ENCODE measurements around the gene FBXW9. TPM values are rescaled to one million over a fixed set of nuclear protein-coding genes. Genes with fewer than 3 reads are reported as not detected.

FBXW9 gene
- total RNA-seq, 2 donors from 2014 or later = 3.9 to 4.0 TPM

GRCh38 chr19:12706332-12706718 is 9.9 kb upstream of the FBXW9 start:
- H3K4me1 ChIP-seq = no peaks in the 10 kb centered on the region
- H3K36me3 ChIP-seq (replicated peaks in 1 of 2; ENCODE audit: insufficient read depth in 1 of 2, low read depth in 2 of 2) = peaks cover 14 to 47% of the 10 kb centered on the region in 2 donors
- intact Hi-C loops (cut with DNase I) = no loop called here
- ATAC-seq (no peak), DNase-seq (no peak)
- no peak overlapping the region for H3K27ac ChIP-seq
- no peak overlapping the region for H3K4me3 ChIP-seq
- H3K27me3 ChIP-seq = no peaks in the 10 kb centered on the region
- no peak for TF ChIP-seq POLR2A (IDR thresholded peaks at IDR 0.05)
- TF ChIP-seq CTCF (IDR thresholded peaks at IDR 0.05) = no peak
- WGBS, 2 donors = 88 to 96% methylated on average over 12 to 13 of the region's 13 CpGs
- H3K9me3 ChIP-seq = no peaks in the 10 kb centered on the region

- no peak for TF ChIP-seq CTCF (IDR thresholded peaks at IDR 0.05)
- no peak for TF ChIP-seq POLR2A (IDR thresholded peaks at IDR 0.05)
- H3K27ac ChIP-seq = no peak overlapping the region
- DNase-seq = no peak
- WGBS, 2 donors = 91 to 92% methylated on average over 21 to 26 of the region's 29 CpGs
- peaks cover 19 to 47% of the 10 kb centered on the region in 2 donors for H3K36me3 ChIP-seq (replicated peaks in 1 of 2; ENCODE audit: insufficient read depth in 1 of 2, low read depth in 2 of 2)
- H3K4me3 ChIP-seq = no peak overlapping the region
- no peak for ATAC-seq
- H3K9me3 ChIP-seq = no peaks in the 10 kb centered on the region
- no peaks in the 10 kb centered on the region for H3K4me1 ChIP-seq
- H3K27me3 ChIP-seq = no peaks in the 10 kb centered on the region
- intact Hi-C loops (cut with DNase I) = no loop called here
Observed at GRCh38 chr19:12705654-12706331, 9.4 kb upstream of the FBXW9 start.

- Histone ChIP-seq H3K27ac (no peak overlapping the region), H3K27me3 (no peaks in the 10 kb centered on the region), H3K4me3 (no peak overlapping the region), H3K4me1 (no peaks in the 10 kb centered on the region), H3K36me3 (replicated peaks in 1 of 2; ENCODE audit: insufficient read depth in 1 of 2, low read depth in 2 of 2) (peaks cover 20 to 43% of the 10 kb centered on the region in 2 donors), H3K9me3 (no peaks in the 10 kb centered on the region)
- intact Hi-C loops (cut with DNase I) = no loop called here
- DNase-seq (no peak), ATAC-seq (no peak)
- TF ChIP-seq POLR2A (IDR thresholded peaks at IDR 0.05) (no peak), CTCF (IDR thresholded peaks at IDR 0.05) (no peak)
- 94% methylated on average over 13 of the region's 13 CpGs; no CpG with 5 or more reads in 1 of the 2 donors for WGBS, 2 donors
Observed at GRCh38 chr19:12705169-12705568, 8.7 kb upstream of the FBXW9 start.

- no peaks in the 10 kb centered on the region for H3K27me3 ChIP-seq
- H3K36me3 ChIP-seq (replicated peaks in 1 of 2; ENCODE audit: insufficient read depth in 1 of 2, low read depth in 2 of 2) = peaks cover 20 to 36% of the 10 kb centered on the region in 2 donors
- no peak overlapping the region for H3K4me3 ChIP-seq
- H3K27ac ChIP-seq = no peak overlapping the region
- 73 to 80% methylated on average over 6 to 9 of the region's 9 CpGs for WGBS, 2 donors
- intact Hi-C loops (cut with DNase I) = no loop called here
- ATAC-seq = peak; percentile 16
- no peaks in the 10 kb centered on the region for H3K4me1 ChIP-seq
- TF ChIP-seq POLR2A (IDR thresholded peaks at IDR 0.05) = no peak
- TF ChIP-seq CTCF (IDR thresholded peaks at IDR 0.05) = no peak
- H3K9me3 ChIP-seq = no peaks in the 10 kb centered on the region
- DNase-seq = no peak
Observed at GRCh38 chr19:12703046-12703445, 6.6 kb upstream of the FBXW9 start.
